GM12874 (cell line): ENCODE results near the gene ZNF124.

Source experiments
- CTCF ChIP-seq: IDR thresholded peaks from 2 replicates; pipeline ENCODE4 v1.5.1; 2011; ENCODE audit warnings: low read depth, mild to moderate bottlenecking, control low read depth, low read length, moderate library complexity; ENCODE audit not compliant: insufficient read depth

ZNF124 gene

GRCh38 chr1:247210376-247211117 lies 38.7 kb upstream of the ZNF124 start:
- TF ChIP-seq CTCF, result no peak

GRCh38 chr1:247210062-247210375 lies 38.2 kb upstream of the ZNF124 start:
- TF ChIP-seq CTCF, result no peak

- no peak for TF ChIP-seq CTCF
Measured at GRCh38 chr1:247209396-247209795, 37.6 kb upstream of the ZNF124 start.

- TF ChIP-seq CTCF, result no peak
Measured at GRCh38 chr1:247204177-247204647, 32.4 kb upstream of the ZNF124 start.

GRCh38 chr1:247198781-247199180 lies 27.0 kb upstream of the ZNF124 start:
- no peak for TF ChIP-seq CTCF

GRCh38 chr1:247193958-247194357 lies 22.1 kb upstream of the ZNF124 start:
- no peak for TF ChIP-seq CTCF

- no peak for TF ChIP-seq CTCF
Measured at GRCh38 chr1:247189981-247190798, 18.4 kb upstream of the ZNF124 start.
